Measurements from ENCODE around the gene ITPK1. TPM values are rescaled to one million over a fixed set of nuclear protein-coding genes. Genes with fewer than 3 reads are reported as not detected.

ITPK1 gene
- total RNA-seq, 3 donors from 2014 or later (not counting 1 experiment from before 2014, with no cell fraction given) = 73.2 to 74.8 (median 74.4) TPM

DNA sequence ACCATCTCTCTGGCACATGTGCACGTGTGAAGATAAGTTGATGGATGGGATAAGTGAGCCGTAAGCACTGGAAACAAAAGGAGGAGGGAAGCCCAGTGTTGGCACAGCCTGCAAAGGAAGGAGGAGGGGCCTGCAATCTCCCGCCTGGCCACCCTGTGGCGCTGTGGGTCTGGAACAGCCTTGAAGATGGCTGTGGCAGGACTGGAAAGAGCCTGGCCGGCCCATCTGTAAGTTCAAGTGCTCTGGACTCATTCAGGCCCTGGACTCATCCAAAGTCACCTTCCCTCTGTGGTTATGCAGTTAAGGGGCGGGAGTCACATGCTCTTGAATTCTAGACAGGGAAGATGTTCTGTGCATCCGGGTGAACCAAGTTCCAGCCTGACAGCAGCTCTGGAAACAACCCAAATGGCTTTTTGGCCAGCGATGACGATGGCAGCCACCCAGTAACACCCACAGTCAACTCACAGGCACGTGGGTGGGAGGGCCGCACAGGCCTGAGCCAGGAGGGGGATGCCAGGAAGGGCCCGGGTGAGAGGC is 142.4 kb downstream of the ITPK1 start:
- peaks cover 23% of the 10 kb centered on the region for H3K36me3 Mint-ChIP-seq
- Histone ChIP-seq H3K4me1 (ENCODE audit: control insufficient read depth, insufficient read depth, low read length) (no peaks in the 10 kb centered on the region), H3K27ac (ENCODE audit: low read length) (no peak overlapping the region), H3K36me3 (ENCODE audit: control insufficient read depth, insufficient read depth, low read length) (peaks cover 3% of the 10 kb centered on the region), H3K4me3 (ENCODE audit: low read length) (no peak overlapping the region), H3K27me3 (ENCODE audit: control insufficient read depth, insufficient read depth, low read length) (no peaks in the 10 kb centered on the region), H3K9me3 (ENCODE audit: control insufficient read depth, insufficient read depth, low read length) (peaks cover 12% of the 10 kb centered on the region)
- H3K27me3 Mint-ChIP-seq (ENCODE audit: low read depth in 2 of 2) = no peaks in the 10 kb centered on the region
- H3K4me3 Mint-ChIP-seq = no peak overlapping the region
- TF ChIP-seq, protein P1, sequence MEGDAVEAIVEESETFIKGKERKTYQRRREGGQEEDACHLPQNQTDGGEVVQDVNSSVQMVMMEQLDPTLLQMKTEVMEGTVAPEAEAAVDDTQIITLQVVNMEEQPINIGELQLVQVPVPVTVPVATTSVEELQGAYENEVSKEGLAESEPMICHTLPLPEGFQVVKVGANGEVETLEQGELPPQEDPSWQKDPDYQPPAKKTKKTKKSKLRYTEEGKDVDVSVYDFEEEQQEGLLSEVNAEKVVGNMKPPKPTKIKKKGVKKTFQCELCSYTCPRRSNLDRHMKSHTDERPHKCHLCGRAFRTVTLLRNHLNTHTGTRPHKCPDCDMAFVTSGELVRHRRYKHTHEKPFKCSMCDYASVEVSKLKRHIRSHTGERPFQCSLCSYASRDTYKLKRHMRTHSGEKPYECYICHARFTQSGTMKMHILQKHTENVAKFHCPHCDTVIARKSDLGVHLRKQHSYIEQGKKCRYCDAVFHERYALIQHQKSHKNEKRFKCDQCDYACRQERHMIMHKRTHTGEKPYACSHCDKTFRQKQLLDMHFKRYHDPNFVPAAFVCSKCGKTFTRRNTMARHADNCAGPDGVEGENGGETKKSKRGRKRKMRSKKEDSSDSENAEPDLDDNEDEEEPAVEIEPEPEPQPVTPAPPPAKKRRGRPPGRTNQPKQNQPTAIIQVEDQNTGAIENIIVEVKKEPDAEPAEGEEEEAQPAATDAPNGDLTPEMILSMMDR (IDR thresholded peaks at IDR 0.05) = peak; percentile 33
- ATAC-seq = no peak
- peaks cover 16 to 43% of the 10 kb centered on the region in 2 donors for H3K4me1 Mint-ChIP-seq
- intact Hi-C loops (cut with micrococcal nuclease) = no loop called here
- WGBS (ENCODE audit: insufficient coverage) = 96% methylated on average over 12 of the region's 12 CpGs
- H3K27ac Mint-ChIP-seq = peak overlapping the region in 1 of 2 donors; percentile 30
- H3K9me3 Mint-ChIP-seq = peaks cover 5% of the 10 kb centered on the region in 2 donors
- peak in 1 of 2 donors; percentile 23 for DNase-seq

DNA sequence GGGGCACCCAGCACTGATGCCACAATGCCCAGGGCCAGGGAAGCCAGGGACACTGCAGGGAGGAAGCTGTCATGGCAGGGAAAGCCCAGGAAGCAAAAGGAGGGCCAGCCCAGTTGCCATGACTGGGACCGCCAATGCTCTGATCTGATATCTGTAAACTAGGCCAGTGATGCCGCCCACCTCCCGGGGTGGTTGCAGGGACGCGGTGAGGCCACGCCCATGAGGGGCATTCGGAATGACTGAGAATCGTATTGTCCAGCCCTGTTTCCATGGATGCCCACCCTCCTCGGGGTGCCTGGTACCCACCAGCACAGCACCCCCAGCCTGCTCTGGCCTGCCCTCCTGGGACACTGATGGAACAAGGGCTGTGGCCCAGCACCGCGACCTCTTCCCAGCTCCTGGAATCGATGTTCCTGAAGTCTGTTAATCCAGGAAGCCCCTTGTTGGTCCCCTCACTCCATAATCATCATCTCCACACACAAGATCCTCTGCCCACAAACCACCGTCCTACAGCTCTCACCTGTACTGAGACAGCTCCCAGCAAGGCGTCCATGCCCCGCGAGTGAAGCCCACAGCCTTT is 144.0 kb downstream of the ITPK1 start:
- Histone ChIP-seq H3K27me3 (ENCODE audit: control insufficient read depth, insufficient read depth, low read length) (no peaks in the 10 kb centered on the region), H3K36me3 (ENCODE audit: control insufficient read depth, insufficient read depth, low read length) (peaks cover 1% of the 10 kb centered on the region), H3K4me1 (ENCODE audit: control insufficient read depth, insufficient read depth, low read length) (no peaks in the 10 kb centered on the region), H3K9me3 (ENCODE audit: control insufficient read depth, insufficient read depth, low read length) (peaks cover 6% of the 10 kb centered on the region), H3K4me3 (ENCODE audit: low read length) (no peak overlapping the region), H3K27ac (ENCODE audit: low read length) (no peak overlapping the region)
- Mint-ChIP-seq H3K4me3 (no peak overlapping the region), H3K27me3 (ENCODE audit: low read depth in 2 of 2) (no peaks in the 10 kb centered on the region), H3K9me3 (peaks cover 0 to 5% of the 10 kb centered on the region in 2 donors), H3K27ac (no peak overlapping the region), H3K36me3 (peaks cover 7% of the 10 kb centered on the region), H3K4me1 (peaks cover 18 to 40% of the 10 kb centered on the region in 2 donors)
- WGBS (ENCODE audit: insufficient coverage) = 94% methylated on average over 16 of the region's 16 CpGs
- TF ChIP-seq, protein P1 (IDR thresholded peaks at IDR 0.05) = no peak
- no peak for ATAC-seq
- intact Hi-C loops (cut with micrococcal nuclease) = no loop called here
- no peak for DNase-seq

DNA sequence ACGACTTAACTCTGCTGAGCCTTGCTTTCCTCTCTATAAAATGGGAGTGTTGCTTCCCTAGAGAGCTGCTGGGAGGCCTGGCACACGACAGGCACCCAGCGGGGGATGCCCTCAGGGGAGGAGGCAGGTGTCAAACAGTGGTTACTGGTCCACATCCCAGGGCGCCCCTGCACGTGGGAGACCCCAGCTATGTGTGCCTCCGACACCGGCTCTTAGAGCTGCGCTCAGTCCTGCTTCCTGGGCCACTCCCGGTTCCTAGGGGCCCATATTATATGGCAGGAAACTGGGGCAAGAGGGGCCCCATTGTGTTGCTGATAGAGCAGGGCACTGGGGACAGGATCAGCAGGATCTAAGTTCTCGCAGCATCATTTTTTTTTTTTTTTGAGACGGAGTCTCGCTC is 145.5 kb downstream of the ITPK1 start:
- Mint-ChIP-seq H3K4me1 (peaks cover 27 to 39% of the 10 kb centered on the region in 2 donors), H3K4me3 (no peak overlapping the region), H3K27me3 (ENCODE audit: low read depth in 2 of 2) (no peaks in the 10 kb centered on the region), H3K27ac (no peak overlapping the region), H3K36me3 (no peaks in the 10 kb centered on the region), H3K9me3 (no peaks in the 10 kb centered on the region)
- DNase-seq (no peak), ATAC-seq (no peak)
- H3K27me3 ChIP-seq (ENCODE audit: control insufficient read depth, insufficient read depth, low read length) = no peaks in the 10 kb centered on the region
- no peaks in the 10 kb centered on the region for H3K36me3 ChIP-seq (ENCODE audit: control insufficient read depth, insufficient read depth, low read length)
- intact Hi-C loops (cut with micrococcal nuclease) = no loop called here
- H3K4me3 ChIP-seq (ENCODE audit: low read length) = no peak overlapping the region
- H3K4me1 ChIP-seq (ENCODE audit: control insufficient read depth, insufficient read depth, low read length) = no peaks in the 10 kb centered on the region
- no peak overlapping the region for H3K27ac ChIP-seq (ENCODE audit: low read length)
- WGBS (ENCODE audit: insufficient coverage) = 88% methylated on average over 12 of the region's 12 CpGs
- TF ChIP-seq, protein P1 (IDR thresholded peaks at IDR 0.05) = no peak
- no peaks in the 10 kb centered on the region for H3K9me3 ChIP-seq (ENCODE audit: control insufficient read depth, insufficient read depth, low read length)

DNA sequence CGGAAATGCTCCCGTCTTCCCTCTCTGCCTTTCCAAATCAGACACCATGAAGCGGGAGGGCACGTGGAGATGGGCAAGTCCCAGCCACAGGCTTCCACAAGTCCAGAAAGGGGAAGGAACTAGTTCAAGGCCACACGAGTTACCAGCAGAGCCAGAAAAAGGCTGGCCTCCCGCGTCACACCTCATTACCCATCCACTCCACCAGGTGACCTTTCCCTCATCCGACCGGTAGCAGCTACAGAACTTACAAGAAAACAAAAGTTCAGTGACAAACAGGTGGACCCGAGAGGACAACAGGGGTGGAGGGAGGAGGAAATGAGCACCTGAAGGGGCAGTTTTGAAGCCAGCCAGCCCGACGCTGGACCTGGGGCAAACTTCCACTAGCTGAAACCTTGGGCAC is 145.9 kb downstream of the ITPK1 start:
- Histone ChIP-seq H3K4me1 (ENCODE audit: control insufficient read depth, insufficient read depth, low read length) (no peaks in the 10 kb centered on the region), H3K9me3 (ENCODE audit: control insufficient read depth, insufficient read depth, low read length) (no peaks in the 10 kb centered on the region), H3K4me3 (ENCODE audit: low read length) (no peak overlapping the region), H3K36me3 (ENCODE audit: control insufficient read depth, insufficient read depth, low read length) (no peaks in the 10 kb centered on the region), H3K27me3 (ENCODE audit: control insufficient read depth, insufficient read depth, low read length) (no peaks in the 10 kb centered on the region), H3K27ac (ENCODE audit: low read length) (no peak overlapping the region)
- Mint-ChIP-seq H3K4me3 (no peak overlapping the region), H3K36me3 (no peaks in the 10 kb centered on the region), H3K9me3 (no peaks in the 10 kb centered on the region), H3K27ac (no peak overlapping the region), H3K4me1 (peaks cover 31 to 43% of the 10 kb centered on the region in 2 donors), H3K27me3 (ENCODE audit: low read depth in 2 of 2) (no peaks in the 10 kb centered on the region)
- WGBS (ENCODE audit: insufficient coverage) = 91% methylated on average over 12 of the region's 12 CpGs
- no peak for ATAC-seq
- DNase-seq = no peak
- TF ChIP-seq, protein P1 (IDR thresholded peaks at IDR 0.05) = no peak
- intact Hi-C loops (cut with micrococcal nuclease) = no loop called here
